ENCODE measurements around the gene LHX1. TPM values are rescaled to one million over a fixed set of nuclear protein-coding genes. Genes with fewer than 3 reads are reported as not detected.

Gene LHX1
- total and polyA plus RNA-seq, 11 donors = not detected

GRCh38 chr17:36979565-36979941 lies 42.3 kb downstream of the LHX1 start:
- H3K27me3 ChIP-seq = no peaks in the 10 kb centered on the region
- TF ChIP-seq, protein P1, sequence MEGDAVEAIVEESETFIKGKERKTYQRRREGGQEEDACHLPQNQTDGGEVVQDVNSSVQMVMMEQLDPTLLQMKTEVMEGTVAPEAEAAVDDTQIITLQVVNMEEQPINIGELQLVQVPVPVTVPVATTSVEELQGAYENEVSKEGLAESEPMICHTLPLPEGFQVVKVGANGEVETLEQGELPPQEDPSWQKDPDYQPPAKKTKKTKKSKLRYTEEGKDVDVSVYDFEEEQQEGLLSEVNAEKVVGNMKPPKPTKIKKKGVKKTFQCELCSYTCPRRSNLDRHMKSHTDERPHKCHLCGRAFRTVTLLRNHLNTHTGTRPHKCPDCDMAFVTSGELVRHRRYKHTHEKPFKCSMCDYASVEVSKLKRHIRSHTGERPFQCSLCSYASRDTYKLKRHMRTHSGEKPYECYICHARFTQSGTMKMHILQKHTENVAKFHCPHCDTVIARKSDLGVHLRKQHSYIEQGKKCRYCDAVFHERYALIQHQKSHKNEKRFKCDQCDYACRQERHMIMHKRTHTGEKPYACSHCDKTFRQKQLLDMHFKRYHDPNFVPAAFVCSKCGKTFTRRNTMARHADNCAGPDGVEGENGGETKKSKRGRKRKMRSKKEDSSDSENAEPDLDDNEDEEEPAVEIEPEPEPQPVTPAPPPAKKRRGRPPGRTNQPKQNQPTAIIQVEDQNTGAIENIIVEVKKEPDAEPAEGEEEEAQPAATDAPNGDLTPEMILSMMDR (IDR thresholded peaks at IDR 0.05) = no peak
- no peak for TF ChIP-seq POLR2A (IDR thresholded peaks at IDR 0.05)
- WGBS, 4 donors = 82 to 93% (median 87%) methylated on average over 4 of the region's 4 CpGs
- DNase-seq (no peak), ATAC-seq (no peak)
- no peaks in the 10 kb centered on the region for H3K9me3 ChIP-seq
- no peak overlapping the region for H3K4me3 ChIP-seq
- intact Hi-C loops (cut with DNase I) = no loop called here
- H3K4me1 ChIP-seq = peaks cover 0 to 17% (median 6%) of the 10 kb centered on the region in 12 donors
- H3K36me3 ChIP-seq = peaks cover 0 to 4% (median 0%) of the 10 kb centered on the region in 9 donors
- H3K27ac ChIP-seq = no peak overlapping the region

- H3K4me1 ChIP-seq = peaks cover 0 to 17% (median 6%) of the 10 kb centered on the region in 12 donors
- WGBS, 4 donors = 38 to 50% (median 41%) methylated on average over 2 of the region's 2 CpGs
- no peak overlapping the region for H3K27ac ChIP-seq
- TF ChIP-seq, protein P1 (IDR thresholded peaks at IDR 0.05) = no peak
- no peak for TF ChIP-seq POLR2A (IDR thresholded peaks at IDR 0.05)
- DNase-seq (no peak), ATAC-seq (peak in 1 of 4 donors; percentile 46)
- H3K4me3 ChIP-seq = no peak overlapping the region
- H3K27me3 ChIP-seq = no peaks in the 10 kb centered on the region
- H3K9me3 ChIP-seq = no peaks in the 10 kb centered on the region
- peaks cover 0 to 8% (median 0%) of the 10 kb centered on the region in 9 donors for H3K36me3 ChIP-seq
- intact Hi-C loops (cut with DNase I) = no loop called here
These were observed 43.0 kb downstream of the LHX1 start for GRCh38 chr17:36980280-36980761.

- intact Hi-C loops (cut with DNase I) = no loop called here
- H3K36me3 ChIP-seq = peaks cover 0 to 36% (median 24%) of the 10 kb centered on the region in 9 donors
- no peaks in the 10 kb centered on the region for H3K27me3 ChIP-seq
- TF ChIP-seq, protein P1 (IDR thresholded peaks at IDR 0.05) = no peak
- TF ChIP-seq POLR2A (IDR thresholded peaks at IDR 0.05) = no peak
- no peaks in the 10 kb centered on the region for H3K9me3 ChIP-seq
- ATAC-seq (no peak), DNase-seq (no peak)
- H3K4me3 ChIP-seq = no peak overlapping the region
- no peak overlapping the region for H3K27ac ChIP-seq
- H3K4me1 ChIP-seq = peaks cover 0 to 17% (median 6%) of the 10 kb centered on the region in 12 donors
These were observed 46.3 kb downstream of the LHX1 start for GRCh38 chr17:36983618-36984017.

DNA sequence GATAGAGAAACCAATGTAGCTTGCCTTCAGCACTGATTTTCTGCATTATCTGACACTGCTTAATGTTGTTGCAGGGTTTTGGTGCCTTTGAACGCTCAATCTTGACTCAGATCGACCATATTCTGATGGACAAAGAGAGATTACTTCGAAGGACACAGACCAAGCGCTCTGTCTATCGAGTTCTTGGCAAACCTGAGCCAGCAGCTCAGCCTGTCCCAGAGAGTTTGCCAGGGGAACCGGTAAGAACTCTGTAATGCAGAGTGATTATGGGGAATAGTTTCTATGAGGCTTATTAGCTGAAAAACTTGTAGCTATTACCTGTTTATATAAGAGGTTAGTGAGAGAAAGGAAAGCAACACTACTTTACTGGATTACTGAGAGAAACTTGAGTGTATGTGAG lies 51.9 kb downstream of the LHX1 start:
- TF ChIP-seq, protein P1 (IDR thresholded peaks at IDR 0.05) = no peak
- TF ChIP-seq POLR2A (IDR thresholded peaks at IDR 0.05) = no peak
- Histone ChIP-seq H3K27me3 (no peaks in the 10 kb centered on the region), H3K4me3 (no peak overlapping the region), H3K4me1 (no peaks in the 10 kb centered on the region), H3K27ac (no peak overlapping the region), H3K36me3 (peaks cover 0 to 92% (median 77%) of the 10 kb centered on the region in 9 donors), H3K9me3 (no peaks in the 10 kb centered on the region)
- ATAC-seq (no peak), DNase-seq (no peak)
- intact Hi-C loops (cut with DNase I) = no loop called here
- 79 to 94% (median 87%) methylated on average over 6 of the region's 6 CpGs for WGBS, 4 donors
